Measurements from ENCODE around the gene MRPS18C.

The MRPS18C gene

DNA sequence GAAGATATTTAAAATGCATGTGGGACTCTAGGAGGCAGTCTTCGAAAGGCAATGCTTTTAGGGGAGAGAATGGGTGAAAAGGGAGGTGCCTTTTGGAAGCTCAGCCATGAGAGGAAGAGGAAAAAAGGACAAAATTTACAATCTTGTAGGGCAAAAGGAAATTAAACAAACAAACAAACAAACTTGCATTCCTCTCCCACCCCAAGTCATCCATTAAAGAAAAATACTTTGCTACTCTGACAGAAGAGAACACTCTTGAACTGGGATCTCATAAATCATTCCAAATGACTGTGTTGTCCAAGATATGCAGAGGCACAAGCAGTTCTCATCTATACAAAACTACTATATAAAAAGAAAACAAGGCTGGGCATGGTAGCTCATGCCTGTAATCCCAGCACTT lies 47.0 kb upstream of the MRPS18C start:
- CTCF ChIA-PET, result interaction anchor here (0.6 to 0.7 kb wide), 2 partner anchors 50 to 285 kb away, joined by 3 read pairs; no protein-coding TSS in a partner anchor
- TF ChIP-seq ZNF112 (tag by site-specific recombination; IDR thresholded peaks at IDR 0.05) (no peak), KLF16 (tag by site-specific recombination; IDR thresholded peaks at IDR 0.05) (no peak), GLIS1 (tag by site-specific recombination; IDR thresholded peaks at IDR 0.05) (no peak), ZNF184 (tag by site-specific recombination; IDR thresholded peaks at IDR 0.05) (no peak), MEIS1 (CRISPR knock-in tag; IDR thresholded peaks at IDR 0.05; ENCODE audit: borderline replicate concordance) (no peak), ZNF621 (tag by site-specific recombination; IDR thresholded peaks at IDR 0.05) (no peak), ZNF394 (tag by site-specific recombination; IDR thresholded peaks at IDR 0.05; ENCODE audit: borderline replicate concordance) (no peak), ZSCAN5A (tag by site-specific recombination; IDR thresholded peaks at IDR 0.05) (no peak), ZBTB49 (tag by site-specific recombination; IDR thresholded peaks at IDR 0.05; ENCODE audit: low read depth) (no peak), ZNF548 (tag by site-specific recombination; IDR thresholded peaks at IDR 0.05) (no peak), ZNF174 (tag by site-specific recombination; IDR thresholded peaks at IDR 0.05) (no peak), ZNF362 (tag by site-specific recombination; IDR thresholded peaks at IDR 0.05) (no peak), ZNF501 (tag by site-specific recombination; IDR thresholded peaks at IDR 0.05) (no peak), ZNF324 (tag by site-specific recombination; IDR thresholded peaks at IDR 0.05) (no peak), TRIM28 (IDR thresholded peaks at IDR 0.05; ENCODE audit: borderline replicate concordance, low read length) (no peak), ZFP41 (tag by site-specific recombination; IDR thresholded peaks at IDR 0.05; ENCODE audit: borderline replicate concordance) (no peak), ZNF16 (tag by site-specific recombination; IDR thresholded peaks at IDR 0.05; ENCODE audit: low read depth) (no peak), HOXA7 (CRISPR knock-in tag; IDR thresholded peaks at IDR 0.05; ENCODE audit: borderline replicate concordance) (no peak)
- TF ChIP-seq, protein P1, sequence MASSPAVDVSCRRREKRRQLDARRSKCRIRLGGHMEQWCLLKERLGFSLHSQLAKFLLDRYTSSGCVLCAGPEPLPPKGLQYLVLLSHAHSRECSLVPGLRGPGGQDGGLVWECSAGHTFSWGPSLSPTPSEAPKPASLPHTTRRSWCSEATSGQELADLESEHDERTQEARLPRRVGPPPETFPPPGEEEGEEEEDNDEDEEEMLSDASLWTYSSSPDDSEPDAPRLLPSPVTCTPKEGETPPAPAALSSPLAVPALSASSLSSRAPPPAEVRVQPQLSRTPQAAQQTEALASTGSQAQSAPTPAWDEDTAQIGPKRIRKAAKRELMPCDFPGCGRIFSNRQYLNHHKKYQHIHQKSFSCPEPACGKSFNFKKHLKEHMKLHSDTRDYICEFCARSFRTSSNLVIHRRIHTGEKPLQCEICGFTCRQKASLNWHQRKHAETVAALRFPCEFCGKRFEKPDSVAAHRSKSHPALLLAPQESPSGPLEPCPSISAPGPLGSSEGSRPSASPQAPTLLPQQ (tag by site-specific recombination; IDR thresholded peaks at IDR 0.05), result no peak
- TF ChIP-seq, protein P2, sequence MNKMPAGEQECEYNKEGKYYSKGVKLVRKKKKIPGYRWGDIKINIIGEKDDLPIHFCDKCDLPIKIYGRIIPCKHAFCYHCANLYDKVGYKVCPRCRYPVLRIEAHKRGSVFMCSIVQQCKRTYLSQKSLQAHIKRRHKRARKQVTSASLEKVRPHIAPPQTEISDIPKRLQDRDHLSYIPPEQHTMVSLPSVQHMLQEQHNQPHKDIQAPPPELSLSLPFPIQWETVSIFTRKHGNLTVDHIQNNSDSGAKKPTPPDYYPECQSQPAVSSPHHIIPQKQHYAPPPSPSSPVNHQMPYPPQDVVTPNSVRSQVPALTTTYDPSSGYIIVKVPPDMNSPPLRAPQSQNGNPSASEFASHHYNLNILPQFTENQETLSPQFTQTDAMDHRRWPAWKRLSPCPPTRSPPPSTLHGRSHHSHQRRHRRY (tag by site-specific recombination; IDR thresholded peaks at IDR 0.05), result no peak
- no peaks in the 10 kb centered on the region for H3K9me3 ChIP-seq (ENCODE audit: control insufficient read depth, insufficient read depth, low read depth, low read length)
- H3K27ac ChIP-seq (ENCODE audit: extremely low read depth, low read depth, low read length), result no peak overlapping the region
- no peak overlapping the region for H3K4me3 ChIP-seq (ENCODE audit: low read depth, low read length)
- peaks cover 0 to 25% of the 10 kb centered on the region in 2 experiments for H3K36me3 ChIP-seq (ENCODE audit: control insufficient read depth in 2 of 2, insufficient read depth in 1 of 2, low read length in 2 of 2)
- POLR2A ChIA-PET, result no interaction called here
- H3K4me1 ChIP-seq (ENCODE audit: control insufficient read depth, insufficient read depth, low read length), result no peaks in the 10 kb centered on the region
